Activated T-cell treated with anti-CD3 and anti-CD28 coated beads for 24 hours (primary cell): ENCODE measurements around the gene CNTRL.
"Not testable (repeated sequence)": the region's sequence is repeated elsewhere in the genome, so short reads cannot be mapped to it uniquely, and the experiment has no call there.

ENCODE experiments used
- DNase-seq: peaks from one replicate; pipeline ENCODE4 v3.0.0-alpha.2; 2020; ENCODE audit warnings: low read depth

The CNTRL gene

DNA sequence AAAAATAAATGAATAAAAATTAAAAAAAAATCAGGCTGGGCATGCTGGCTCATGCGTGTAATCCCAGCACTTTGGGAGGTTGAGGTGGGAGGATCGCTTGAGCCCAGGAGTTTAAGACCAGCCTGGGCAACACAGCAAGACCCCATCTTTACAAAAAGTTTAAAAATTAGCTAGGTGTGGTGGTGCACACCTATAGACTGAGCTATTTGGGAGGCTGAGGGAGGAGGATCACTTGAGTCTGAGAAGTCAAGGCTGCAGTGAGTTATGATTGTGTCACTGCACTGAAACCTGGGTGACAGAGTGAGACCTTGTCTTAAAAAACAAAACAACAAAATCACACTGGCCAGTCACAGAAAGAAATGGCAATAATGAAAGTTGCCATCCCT lies 3.4 kb upstream of the CNTRL start:
- DNase-seq, result peak; percentile 13

DNA sequence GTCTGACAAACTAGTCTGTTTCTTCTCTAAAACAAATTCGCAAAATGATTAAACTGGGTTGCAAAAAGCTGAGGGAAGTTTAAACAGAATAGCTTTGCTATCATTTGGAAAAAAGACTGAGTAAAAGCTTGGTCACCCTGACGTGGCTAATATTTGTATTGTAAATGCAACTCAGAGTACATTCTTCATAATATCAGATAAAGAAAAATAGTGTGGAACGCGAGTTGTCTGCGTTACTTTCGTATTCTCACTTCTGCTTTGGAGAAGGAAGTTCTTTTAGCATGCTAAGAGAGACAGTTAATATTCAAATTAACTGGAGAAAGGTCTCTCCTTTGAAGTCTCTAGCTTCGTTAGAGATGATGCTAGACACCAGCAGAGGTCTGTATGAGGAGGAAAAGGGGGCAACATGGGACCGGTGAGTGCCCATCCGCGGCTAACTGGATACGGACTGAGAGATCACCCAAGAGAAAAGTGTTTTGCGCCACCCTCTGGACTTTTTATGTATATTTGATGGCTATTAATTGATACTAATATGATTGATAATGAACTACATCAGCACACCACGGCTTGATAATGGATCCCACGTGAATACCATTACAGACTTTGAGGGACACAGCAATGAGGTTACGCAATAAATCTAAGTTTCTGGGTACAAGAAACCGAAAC lies 2.9 kb upstream of the CNTRL start:
- no peak for DNase-seq

DNA sequence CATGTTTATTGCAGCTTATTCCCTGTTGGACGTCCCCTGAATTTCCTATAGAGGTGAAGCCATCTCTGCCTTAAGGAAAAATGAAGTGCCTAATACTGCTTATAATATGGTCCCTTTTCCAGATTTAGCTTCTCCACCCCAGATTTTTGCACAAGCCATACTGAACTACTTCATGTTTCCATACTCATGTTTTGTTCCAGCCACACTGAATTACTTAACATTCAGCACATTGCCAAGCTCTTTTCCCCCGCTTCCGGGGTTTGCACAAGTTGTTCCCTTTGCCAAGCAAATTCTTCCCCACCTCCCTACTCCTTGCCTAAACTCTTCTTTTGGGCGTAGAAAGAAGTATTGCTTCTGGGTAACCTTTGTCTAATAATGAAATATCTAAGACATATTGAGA lies 1.7 kb upstream of the CNTRL start:
- no peak for DNase-seq

GRCh38 chr9:121075251-121076036 lies 689 bp downstream of the CNTRL start:
- no peak for DNase-seq

DNA sequence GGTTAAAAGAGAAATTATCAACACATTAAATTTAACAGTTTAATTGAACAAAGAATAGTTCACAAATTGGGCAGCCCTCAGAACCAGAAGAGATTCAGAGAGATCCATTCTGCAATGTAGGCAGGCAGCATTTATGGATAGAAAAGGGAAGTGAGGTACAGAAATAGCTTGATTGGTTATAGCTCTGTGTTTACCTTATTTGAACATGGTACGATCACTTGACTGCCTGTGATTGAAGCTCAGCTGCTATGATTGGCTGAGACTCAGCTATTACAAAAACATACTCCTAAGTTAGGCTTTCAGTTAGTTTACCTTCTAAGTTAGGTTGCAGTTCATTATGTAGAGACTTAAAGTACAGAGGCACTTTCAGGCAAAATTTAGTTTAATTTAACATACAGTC lies 7.3 kb downstream of the CNTRL start:
- DNase-seq, result no peak

DNA sequence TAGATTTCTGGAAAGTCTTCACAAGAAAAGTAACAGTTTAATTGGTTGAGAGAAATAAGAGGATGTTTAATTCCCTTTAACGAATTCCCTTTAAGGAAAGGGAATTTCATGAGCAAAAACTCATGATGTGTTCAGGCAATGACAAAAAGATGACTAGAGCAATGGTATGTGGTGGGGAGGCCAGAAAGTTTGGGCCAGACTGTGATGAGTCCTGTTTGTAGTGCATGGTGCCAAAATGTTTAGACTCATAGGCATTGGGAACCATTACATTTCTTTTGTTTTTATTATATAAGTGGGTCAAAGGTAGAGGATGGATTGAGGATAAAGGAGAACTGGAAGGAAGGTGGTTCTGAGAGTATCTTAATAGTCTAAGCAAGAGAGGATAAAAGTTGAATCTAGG lies 10.9 kb downstream of the CNTRL start:
- DNase-seq, result no peak

DNA sequence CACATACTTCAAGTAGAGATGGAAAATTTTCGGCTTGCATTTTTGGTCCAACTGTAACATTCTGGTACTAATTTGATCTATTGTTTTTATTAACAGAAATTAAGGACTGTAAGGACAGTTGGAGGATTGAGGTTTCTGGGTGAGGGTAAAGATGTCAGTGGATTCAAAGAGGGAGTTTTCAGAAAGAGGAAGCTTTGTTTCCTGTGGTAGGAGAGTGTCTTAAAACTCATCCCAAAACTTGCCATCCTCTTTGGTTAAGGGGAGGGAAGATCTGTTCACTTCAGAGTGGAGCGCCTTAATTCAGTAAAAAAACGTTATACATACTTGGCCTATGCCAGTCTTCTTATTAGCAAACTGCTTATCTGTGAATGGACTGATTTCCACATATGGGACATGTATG lies 13.8 kb downstream of the CNTRL start:
- DNase-seq, result no peak

DNA sequence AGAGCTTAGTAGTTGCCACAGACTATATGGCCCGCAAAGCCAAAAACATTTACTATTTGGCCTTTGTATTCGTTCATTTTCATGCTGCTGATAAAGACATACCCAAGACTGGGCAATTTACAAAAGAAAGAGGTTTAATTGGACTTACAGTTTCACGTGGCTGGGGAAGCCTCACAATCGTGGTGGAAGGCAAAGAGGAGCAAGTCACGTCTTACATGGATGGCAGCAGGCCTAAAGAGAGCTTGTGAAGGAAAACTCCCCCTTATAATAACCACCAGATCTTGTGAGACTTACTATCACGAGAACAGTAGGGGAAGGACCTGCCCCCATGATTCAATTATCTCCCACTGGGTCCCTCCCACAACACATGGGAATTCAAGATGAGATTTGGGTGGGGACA lies 16.0 kb downstream of the CNTRL start:
- DNase-seq, result not testable (repeated sequence)

DNA sequence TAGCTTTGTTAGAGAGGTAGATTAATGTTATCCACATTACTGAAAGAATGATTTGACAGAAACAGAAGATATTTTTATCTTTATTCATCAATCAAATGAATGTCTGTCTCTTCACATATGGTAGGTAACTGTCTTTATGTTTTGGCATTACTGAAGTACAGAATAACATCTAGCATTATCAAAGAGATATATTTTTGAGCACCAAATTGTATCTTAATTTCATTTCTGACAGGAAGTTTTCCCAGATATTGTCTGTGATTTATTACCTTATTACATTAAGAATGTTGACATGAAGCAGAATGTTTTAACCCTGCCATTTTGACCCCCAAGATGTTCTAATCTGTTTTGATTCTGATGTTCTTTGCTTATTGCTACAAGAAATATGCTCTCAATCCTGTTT lies 20.3 kb downstream of the CNTRL start:
- no peak for DNase-seq

DNA sequence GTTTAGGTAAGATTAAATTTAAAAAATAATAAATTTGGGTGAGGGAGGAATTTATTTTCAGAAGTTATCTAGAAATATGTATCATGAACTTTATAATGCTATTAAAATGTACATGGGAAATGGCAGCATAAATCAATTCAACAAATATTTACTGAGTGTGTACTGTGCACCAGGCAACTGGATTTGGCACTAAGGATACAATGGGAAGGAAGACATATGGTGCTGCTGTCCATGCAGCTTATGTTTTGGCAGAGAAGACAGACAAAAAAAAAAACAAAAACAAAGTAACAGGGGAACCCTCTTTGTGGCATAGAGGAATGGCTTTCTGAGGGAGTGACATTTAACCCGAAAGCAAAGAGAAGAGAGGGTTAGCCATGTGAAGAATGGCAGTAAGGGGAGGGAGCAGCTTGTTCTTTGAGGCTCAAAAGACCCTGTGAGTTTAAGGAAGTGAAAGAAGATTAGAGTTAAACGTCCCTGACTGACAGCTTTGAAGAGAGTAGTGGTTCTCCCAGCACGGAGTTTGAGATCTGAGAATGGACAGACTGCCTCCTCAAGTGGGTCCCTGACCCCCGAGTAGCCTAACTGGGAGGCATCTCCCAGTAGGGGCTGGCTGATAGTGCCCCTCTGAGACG lies 23.9 kb downstream of the CNTRL start:
- no peak for DNase-seq

DNA sequence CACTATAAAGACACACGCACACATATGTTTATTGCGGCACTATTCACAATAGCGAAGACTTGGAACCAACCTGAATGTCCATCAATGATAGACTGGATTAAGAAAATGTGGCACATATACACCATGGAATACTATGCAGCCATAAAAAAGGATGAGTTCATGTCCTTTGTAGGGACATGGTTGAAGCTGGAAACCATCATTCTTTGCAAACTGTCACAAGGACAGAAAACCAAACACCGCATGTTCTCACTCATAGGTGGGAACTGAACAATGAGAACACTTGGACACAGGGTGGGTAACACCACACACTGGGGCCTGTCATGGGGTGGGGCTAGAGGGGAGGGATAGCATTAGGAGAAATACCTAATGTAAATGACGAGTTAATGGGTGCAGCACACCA lies 29.3 kb downstream of the CNTRL start:
- not testable (repeated sequence) for DNase-seq

GRCh38 chr9:121105531-121105930 lies 30.8 kb downstream of the CNTRL start:
- no peak for DNase-seq

- DNase-seq, result no peak
Measured at GRCh38 chr9:121107029-121107428, 32.3 kb downstream of the CNTRL start.

- DNase-seq, result no peak
Measured at GRCh38 chr9:121107881-121108280, 33.1 kb downstream of the CNTRL start.

GRCh38 chr9:121115466-121115865 lies 40.7 kb downstream of the CNTRL start:
- no peak for DNase-seq

- no peak for DNase-seq
Measured at GRCh38 chr9:121118266-121118665, 43.5 kb downstream of the CNTRL start.

DNA sequence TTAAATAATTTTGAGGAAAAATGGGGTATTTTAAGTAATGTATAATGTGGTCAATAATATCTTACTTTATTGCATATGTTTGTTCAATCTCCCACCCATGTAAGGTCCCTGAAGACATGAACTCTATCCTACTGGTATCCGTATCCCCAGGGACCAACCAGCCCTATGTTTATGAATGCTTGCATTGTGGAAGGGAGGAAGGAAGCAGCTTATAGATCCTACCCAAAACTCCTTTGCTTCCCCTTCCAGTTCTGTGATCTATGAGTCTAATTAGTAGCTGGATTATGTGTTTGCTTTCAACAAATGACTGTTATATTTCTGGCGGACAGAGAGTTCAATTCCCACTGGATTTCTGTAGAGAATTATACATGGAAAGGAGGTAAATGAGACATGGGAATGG lies 45.6 kb downstream of the CNTRL start:
- no peak for DNase-seq

DNA sequence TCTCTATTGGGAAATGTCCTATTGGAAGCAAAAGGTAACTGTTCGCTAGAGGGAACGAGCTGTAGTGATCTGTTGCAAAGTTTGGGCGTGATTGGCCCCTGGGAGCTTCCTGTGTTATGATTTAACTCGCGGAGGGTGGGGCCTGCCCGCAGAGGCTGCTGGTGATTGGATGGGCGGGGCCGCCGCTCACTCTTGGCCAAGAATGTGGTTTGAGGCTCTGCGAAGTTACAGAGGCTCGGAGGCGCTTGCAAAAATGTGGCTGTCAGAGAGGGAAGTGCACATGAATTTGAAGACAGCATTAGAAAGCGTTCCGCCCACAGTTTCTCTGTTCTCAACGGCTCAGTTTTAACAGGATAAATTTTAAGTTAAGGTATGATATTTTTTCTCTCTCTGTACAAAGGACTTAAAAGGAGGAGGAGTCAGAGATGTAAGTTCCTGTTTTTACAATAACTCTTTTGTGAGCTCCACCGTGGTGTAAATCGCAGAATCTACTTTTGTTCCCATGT lies 46.9 kb downstream of the CNTRL start:
- peak; percentile 93 for DNase-seq

GRCh38 chr9:121122246-121123032 lies 47.7 kb downstream of the CNTRL start:
- no peak for DNase-seq

GRCh38 chr9:121123816-121124535 lies 49.2 kb downstream of the CNTRL start:
- DNase-seq, result no peak

GRCh38 chr9:121125590-121125989 lies 50.8 kb downstream of the CNTRL start:
- DNase-seq, result no peak

- not testable (repeated sequence) for DNase-seq
Measured at GRCh38 chr9:121129384-121129783, 54.6 kb downstream of the CNTRL start.
